HEK293T (cell line): ENCODE results near the gene SUCNR1.

ENCODE experiments used
- SP1 ChIP-seq: fragments of 450-650 bp; IDR thresholded peaks from 2 replicates; pipeline ENCODE4 v1.6.1; 2017
- TF ChIP-seq, protein P1 (sequence below): fragments of 450-650 bp; IDR thresholded peaks from 2 replicates; pipeline ENCODE4 v1.6.1; 2016

DNA sequence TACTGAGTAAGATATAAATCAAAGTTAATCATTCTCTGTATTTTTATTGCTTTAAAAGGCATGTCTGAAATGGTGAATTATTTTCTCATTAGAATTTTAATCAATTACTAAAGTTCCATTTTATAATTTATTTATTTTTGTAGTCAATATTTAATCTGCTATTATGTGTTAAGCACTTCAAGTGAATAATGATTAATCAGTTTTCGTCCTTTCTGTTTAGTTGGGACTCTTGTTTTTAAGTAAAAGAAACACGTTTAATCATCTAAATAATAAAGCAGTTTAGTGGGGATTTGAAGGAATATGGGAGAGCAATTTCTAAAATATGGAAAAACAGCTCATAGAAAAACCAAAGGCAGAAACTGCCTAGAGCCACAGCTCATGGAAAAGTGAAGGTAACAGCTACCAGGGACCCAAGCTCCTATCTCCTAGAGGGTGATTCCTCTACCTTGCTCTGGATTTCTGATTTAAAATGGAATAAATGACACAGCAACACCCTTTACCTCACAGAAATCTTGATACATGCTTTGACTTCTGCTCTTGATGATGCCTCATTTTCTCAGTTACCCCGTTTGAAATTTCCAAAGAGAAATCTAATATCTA is 28.0 kb upstream of the SUCNR1 start:
- TF ChIP-seq, protein P1, sequence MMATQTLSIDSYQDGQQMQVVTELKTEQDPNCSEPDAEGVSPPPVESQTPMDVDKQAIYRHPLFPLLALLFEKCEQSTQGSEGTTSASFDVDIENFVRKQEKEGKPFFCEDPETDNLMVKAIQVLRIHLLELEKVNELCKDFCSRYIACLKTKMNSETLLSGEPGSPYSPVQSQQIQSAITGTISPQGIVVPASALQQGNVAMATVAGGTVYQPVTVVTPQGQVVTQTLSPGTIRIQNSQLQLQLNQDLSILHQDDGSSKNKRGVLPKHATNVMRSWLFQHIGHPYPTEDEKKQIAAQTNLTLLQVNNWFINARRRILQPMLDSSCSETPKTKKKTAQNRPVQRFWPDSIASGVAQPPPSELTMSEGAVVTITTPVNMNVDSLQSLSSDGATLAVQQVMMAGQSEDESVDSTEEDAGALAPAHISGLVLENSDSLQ: no peak
- no peak for TF ChIP-seq SP1
